ENCODE results near the gene MICAL3. TPM values are rescaled to one million over a fixed set of nuclear protein-coding genes. Genes with fewer than 3 reads are reported as not detected.

MICAL3 gene
- polyA plus RNA-seq, 1 donor from 2014 or later, result 28.1 TPM

- Histone ChIP-seq H3K36me3 (ENCODE audit: insufficient read depth, low read length) (no peaks in the 10 kb centered on the region), H2AFZ (ENCODE audit: low read depth, low read length) (no peak overlapping the region), H3K9me3 (ENCODE audit: low read length) (no peaks in the 10 kb centered on the region), H3K9ac (ENCODE audit: low read length) (no peak overlapping the region), H3K79me2 (replicated peaks; ENCODE audit: insufficient read depth, low read length) (no peaks in the 10 kb centered on the region), H3K9me2 (ENCODE audit: insufficient read depth, low read length) (no peaks in the 10 kb centered on the region), H3K27me3 (ENCODE audit: insufficient read depth, low read depth, low read length) (no peaks in the 10 kb centered on the region), H3K4me3 (ENCODE audit: low read length) (no peak overlapping the region), H3F3A (ENCODE audit: insufficient read depth, low read length, poor library complexity, severe bottlenecking) (no peaks in the 10 kb centered on the region), H4K20me1 (ENCODE audit: insufficient read depth) (no peaks in the 10 kb centered on the region), H3K4me2 (ENCODE audit: low read length) (no peak overlapping the region), H3K27ac (ENCODE audit: low read length) (no peak overlapping the region)
- no peak for TF ChIP-seq EZH2 (IDR thresholded peaks at IDR 0.05; ENCODE audit: borderline replicate concordance, insufficient read depth, low read length, poor library complexity, severe bottlenecking)
- no peak for TF ChIP-seq MXI1 (conservative IDR thresholded peaks at IDR 0.05; ENCODE audit: poor library complexity, severe bottlenecking)
- TF ChIP-seq EP300 (conservative IDR thresholded peaks at IDR 0.05; ENCODE audit: poor library complexity, severe bottlenecking), result no peak
These were observed 67.7 kb downstream of the MICAL3 start for GRCh38 chr22:17956630-17957029.

- Histone ChIP-seq H2AFZ (ENCODE audit: low read depth, low read length) (no peak overlapping the region), H3K9me3 (ENCODE audit: low read length) (no peaks in the 10 kb centered on the region), H4K20me1 (ENCODE audit: insufficient read depth) (no peaks in the 10 kb centered on the region), H3K36me3 (ENCODE audit: insufficient read depth, low read length) (no peaks in the 10 kb centered on the region), H3K9ac (ENCODE audit: low read length) (no peak overlapping the region), H3F3A (ENCODE audit: insufficient read depth, low read length, poor library complexity, severe bottlenecking) (no peaks in the 10 kb centered on the region), H3K9me2 (ENCODE audit: insufficient read depth, low read length) (no peaks in the 10 kb centered on the region), H3K4me3 (ENCODE audit: low read length) (no peak overlapping the region), H3K79me2 (replicated peaks; ENCODE audit: insufficient read depth, low read length) (no peaks in the 10 kb centered on the region), H3K27me3 (ENCODE audit: insufficient read depth, low read depth, low read length) (no peaks in the 10 kb centered on the region), H3K4me2 (ENCODE audit: low read length) (no peak overlapping the region), H3K27ac (ENCODE audit: low read length) (no peak overlapping the region)
- no peak for TF ChIP-seq CTCF (IDR thresholded peaks at IDR 0.05; ENCODE audit: poor library complexity, severe bottlenecking)
- no peak for TF ChIP-seq EP300 (conservative IDR thresholded peaks at IDR 0.05; ENCODE audit: poor library complexity, severe bottlenecking)
- no peak for TF ChIP-seq EZH2 (IDR thresholded peaks at IDR 0.05; ENCODE audit: borderline replicate concordance, insufficient read depth, low read length, poor library complexity, severe bottlenecking)
- TF ChIP-seq SMC3 (conservative IDR thresholded peaks at IDR 0.05; ENCODE audit: poor library complexity), result no peak
- TF ChIP-seq TAF1 (IDR thresholded peaks at IDR 0.05; ENCODE audit: low read depth), result no peak
- no peak for TF ChIP-seq POLR2AphosphoS5 (IDR thresholded peaks at IDR 0.05)
- no peak for TF ChIP-seq REST (IDR thresholded peaks at IDR 0.05; ENCODE audit: borderline replicate concordance)
- TF ChIP-seq MXI1 (conservative IDR thresholded peaks at IDR 0.05; ENCODE audit: poor library complexity, severe bottlenecking), result no peak
- TF ChIP-seq RAD21 (conservative IDR thresholded peaks at IDR 0.05), result no peak
These were observed 68.6 kb downstream of the MICAL3 start for GRCh38 chr22:17955590-17956379.

All from neural cell (in vitro differentiated cells).